ENCODE results near the gene OS9. TPM values are rescaled to one million over a fixed set of nuclear protein-coding genes. Genes with fewer than 3 reads are reported as not detected.
A peak's percentile ranks its signal among the peaks of the same experiment; 100 is the strongest.

OS9 gene
- total and polyA plus RNA-seq, 9 donors = 128 to 387 (median 200) TPM

GRCh38 chr12:57755454-57756372, 61.8 kb downstream of the OS9 start:
- peak in 3 of 5 donors; percentile 55 to 59 (median 55) for DNase-seq
- 2 to 4% (median 3%) methylated on average over 29 to 76 of the region's 76 CpGs for WGBS, 3 donors

GRCh38 chr12:57756406-57757341, 62.7 kb downstream of the OS9 start:
- Histone ChIP-seq H3K36me3 (no peaks in the 10 kb centered on the region), H3K4me1 (ENCODE audit: insufficient read depth) (peaks cover 6% of the 10 kb centered on the region), H3K27ac (no peak overlapping the region), H3K4me3 (peak overlapping the region; percentile 69), H3K27me3 (no peaks in the 10 kb centered on the region), H3K9me3 (peaks cover 0 to 10% of the 10 kb centered on the region in 2 donors)
- 76 to 81% (median 77%) methylated on average over 22 of the region's 22 CpGs for WGBS, 3 donors
- DNase-seq = no peak
- no peak for TF ChIP-seq POLR2A (IDR thresholded peaks at IDR 0.05)
- no peak for TF ChIP-seq EP300 (IDR thresholded peaks at IDR 0.05)
- intact Hi-C loops (cut with DNase I) = no loop called here

More at GRCh38 chr12:57755454-57756372, 61.8 kb downstream of the OS9 start:
- peaks cover 0 to 10% of the 10 kb centered on the region in 2 donors for H3K9me3 ChIP-seq
- peaks cover 9% of the 10 kb centered on the region for H3K4me1 ChIP-seq (ENCODE audit: insufficient read depth)
- intact Hi-C loops (cut with DNase I) = no loop called here
- peak overlapping the region in 1 of 2 donors; percentile 9 for H3K27ac ChIP-seq
- peak overlapping the region; percentile 69 for H3K4me3 ChIP-seq
- no peaks in the 10 kb centered on the region for H3K27me3 ChIP-seq
- H3K36me3 ChIP-seq = no peaks in the 10 kb centered on the region
- no peak for TF ChIP-seq POLR2A (IDR thresholded peaks at IDR 0.05)
- no peak for TF ChIP-seq EP300 (IDR thresholded peaks at IDR 0.05)
- TF ChIP-seq, protein P1, sequence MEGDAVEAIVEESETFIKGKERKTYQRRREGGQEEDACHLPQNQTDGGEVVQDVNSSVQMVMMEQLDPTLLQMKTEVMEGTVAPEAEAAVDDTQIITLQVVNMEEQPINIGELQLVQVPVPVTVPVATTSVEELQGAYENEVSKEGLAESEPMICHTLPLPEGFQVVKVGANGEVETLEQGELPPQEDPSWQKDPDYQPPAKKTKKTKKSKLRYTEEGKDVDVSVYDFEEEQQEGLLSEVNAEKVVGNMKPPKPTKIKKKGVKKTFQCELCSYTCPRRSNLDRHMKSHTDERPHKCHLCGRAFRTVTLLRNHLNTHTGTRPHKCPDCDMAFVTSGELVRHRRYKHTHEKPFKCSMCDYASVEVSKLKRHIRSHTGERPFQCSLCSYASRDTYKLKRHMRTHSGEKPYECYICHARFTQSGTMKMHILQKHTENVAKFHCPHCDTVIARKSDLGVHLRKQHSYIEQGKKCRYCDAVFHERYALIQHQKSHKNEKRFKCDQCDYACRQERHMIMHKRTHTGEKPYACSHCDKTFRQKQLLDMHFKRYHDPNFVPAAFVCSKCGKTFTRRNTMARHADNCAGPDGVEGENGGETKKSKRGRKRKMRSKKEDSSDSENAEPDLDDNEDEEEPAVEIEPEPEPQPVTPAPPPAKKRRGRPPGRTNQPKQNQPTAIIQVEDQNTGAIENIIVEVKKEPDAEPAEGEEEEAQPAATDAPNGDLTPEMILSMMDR (IDR thresholded peaks at IDR 0.05) = no peak

DNA sequence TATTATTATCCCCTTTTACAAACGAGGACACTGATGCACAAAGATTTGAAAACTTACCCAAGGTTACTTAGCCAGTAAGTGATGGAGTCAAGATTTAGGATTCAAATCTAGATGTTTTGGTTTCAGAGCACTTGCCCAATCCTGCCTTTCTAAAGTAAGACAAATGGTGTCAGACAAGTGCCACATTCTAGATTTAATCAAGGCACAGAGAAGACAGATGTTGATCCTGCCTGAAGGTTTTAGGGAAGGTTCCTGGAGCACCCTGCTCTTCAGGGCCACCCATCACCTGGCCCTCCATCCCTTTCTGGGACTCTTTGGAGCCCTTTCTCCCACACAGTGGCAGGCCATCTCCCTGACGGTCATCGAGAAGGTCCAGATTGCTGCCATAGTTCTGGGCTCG, 63.8 kb downstream of the OS9 start:
- WGBS, 3 donors = 92 to 95% (median 94%) methylated on average over 4 of the region's 4 CpGs
- Histone ChIP-seq H3K27me3 (no peaks in the 10 kb centered on the region), H3K9me3 (peaks cover 0 to 10% of the 10 kb centered on the region in 2 donors), H3K4me3 (no peak overlapping the region), H3K27ac (no peak overlapping the region), H3K36me3 (no peaks in the 10 kb centered on the region), H3K4me1 (ENCODE audit: insufficient read depth) (peaks cover 6% of the 10 kb centered on the region)
- DNase-seq = no peak
- intact Hi-C loops (cut with DNase I) = no loop called here
- TF ChIP-seq, protein P1 (IDR thresholded peaks at IDR 0.05) = no peak
- TF ChIP-seq EP300 (IDR thresholded peaks at IDR 0.05) (no peak), POLR2A (IDR thresholded peaks at IDR 0.05) (no peak)

GRCh38 chr12:57758552-57759359, 64.8 kb downstream of the OS9 start:
- 90 to 93% (median 92%) methylated on average over 23 to 25 of the region's 25 CpGs for WGBS, 3 donors
- no peak overlapping the region for H3K4me3 ChIP-seq
- TF ChIP-seq POLR2A (IDR thresholded peaks at IDR 0.05) = no peak
- no peak for TF ChIP-seq EP300 (IDR thresholded peaks at IDR 0.05)
- TF ChIP-seq, protein P1 (IDR thresholded peaks at IDR 0.05) = no peak
- no peaks in the 10 kb centered on the region for H3K27me3 ChIP-seq
- H3K9me3 ChIP-seq = peaks cover 0 to 10% of the 10 kb centered on the region in 2 donors
- peaks cover 6% of the 10 kb centered on the region for H3K4me1 ChIP-seq (ENCODE audit: insufficient read depth)
- intact Hi-C loops (cut with DNase I) = no loop called here
- H3K36me3 ChIP-seq = no peaks in the 10 kb centered on the region
- DNase-seq = no peak
- H3K27ac ChIP-seq = no peak overlapping the region
